ENCODE measurements around the gene OSBPL8. TPM values are rescaled to one million over a fixed set of nuclear protein-coding genes. Genes with fewer than 3 reads are reported as not detected.
A peak's percentile ranks its signal among the peaks of the same experiment; 100 is the strongest.

Gene OSBPL8
- total and polyA plus RNA-seq, 9 of the 15 experiments (the other 6 are each of a cell fraction or from before 2014, with no cell fraction given) = 17.4 to 82.7 (median 42.8) TPM

- TF ChIP-seq RREB1 (CRISPR knock-in tag; IDR thresholded peaks at IDR 0.05) (peak; percentile 71; the same call in 1 of the 2 replicates), HEY1 (CRISPR knock-in tag; IDR thresholded peaks at IDR 0.05; ENCODE audit: borderline replicate concordance) (no peak), ZKSCAN3 (CRISPR knock-in tag; IDR thresholded peaks at IDR 0.05) (no peak), EP400 (IDR thresholded peaks at IDR 0.05) (peak; percentile 81), SMARCA5 (IDR thresholded peaks at IDR 0.05) (0 out of 2 replicates have a peak, but pooled peaks have one; percentile 23), HNRNPL (IDR thresholded peaks at IDR 0.05; ENCODE audit: low read depth, low read length) (no peak), MNT (conservative IDR thresholded peaks at IDR 0.05) (peak; percentile 49 to 78; a peak in 3 of 4 replicates), NCOA4 (IDR thresholded peaks at IDR 0.05; ENCODE audit: partially characterized antibody) (no peak), RERE (CRISPR knock-in tag; IDR thresholded peaks at IDR 0.05; ENCODE audit: borderline replicate concordance) (no peak), PHF20 (IDR thresholded peaks at IDR 0.05; ENCODE audit: partially characterized antibody) (peak; percentile 88)
Measured at GRCh38 chr12:76348079-76348901, 211.3 kb downstream of the OSBPL8 start, which contains the start of gene BBS10 (continued).
